GM18870 (cell line): ENCODE data around the gene IPCEF1.

Experiments used
- ATAC-seq: cut with Tn5 transposase; IDR thresholded peaks from one replicate; pipeline ENCODE4 v1.9.1; 2021; ENCODE audit warnings: moderate library complexity; ENCODE audit not compliant: unreplicated experiment

IPCEF1 gene

GRCh38 chr6:154169193-154169847, 187.3 kb downstream of the IPCEF1 start:
- ATAC-seq = peak; percentile 40

- no peak for ATAC-seq
Measured at GRCh38 chr6:154167126-154167525, 189.5 kb downstream of the IPCEF1 start.

- no peak for ATAC-seq
Measured at GRCh38 chr6:154166140-154166539, 190.5 kb downstream of the IPCEF1 start.

- no peak for ATAC-seq
Measured at GRCh38 chr6:154165478-154165877, 191.1 kb downstream of the IPCEF1 start.

GRCh38 chr6:154164397-154164796, 192.2 kb downstream of the IPCEF1 start:
- ATAC-seq = no peak

- peak; percentile 77 for ATAC-seq
Measured at GRCh38 chr6:154161689-154162088, 194.9 kb downstream of the IPCEF1 start.

- ATAC-seq = no peak
Measured at GRCh38 chr6:154159126-154159525, 197.5 kb downstream of the IPCEF1 start.

- no peak for ATAC-seq
Measured at GRCh38 chr6:154157706-154158105, 198.9 kb downstream of the IPCEF1 start.

GRCh38 chr6:154157082-154157481, 199.5 kb downstream of the IPCEF1 start:
- peak; percentile 37 for ATAC-seq

GRCh38 chr6:154156135-154156896, 200.3 kb downstream of the IPCEF1 start:
- peak; percentile 79 for ATAC-seq

GRCh38 chr6:154154389-154154967, 202.1 kb downstream of the IPCEF1 start:
- no peak for ATAC-seq

- ATAC-seq = peak; percentile 52
Measured at GRCh38 chr6:154143753-154144152, 212.8 kb downstream of the IPCEF1 start.

- no peak for ATAC-seq
Measured at GRCh38 chr6:154140743-154141142, 215.9 kb downstream of the IPCEF1 start.

GRCh38 chr6:154139892-154140291, 216.7 kb downstream of the IPCEF1 start:
- no peak for ATAC-seq

- no peak for ATAC-seq
Measured at GRCh38 chr6:154138793-154139192, 217.8 kb downstream of the IPCEF1 start.

- ATAC-seq = no peak
Measured at GRCh38 chr6:154134471-154135147, 222.0 kb downstream of the IPCEF1 start.

- ATAC-seq = no peak
Measured at GRCh38 chr6:154127657-154128056, 228.9 kb downstream of the IPCEF1 start.

GRCh38 chr6:154125421-154125820, 231.2 kb downstream of the IPCEF1 start:
- ATAC-seq = no peak

GRCh38 chr6:154123155-154123956, 233.2 kb downstream of the IPCEF1 start:
- no peak for ATAC-seq

GRCh38 chr6:154122195-154122925, 234.2 kb downstream of the IPCEF1 start:
- no peak for ATAC-seq
